NCI-H345 treated with DMSO at 0.1 percent for 48 hours (cell line): ENCODE data around the gene BCOR.

Source experiments
- DNase-seq: peaks from one replicate; lab custom pipeline; 2025; ENCODE audit not compliant: unreplicated experiment; lab: John Stamatoyannopoulos, UW

BCOR gene

GRCh38 chrX:40116925-40117324, 19.2 kb upstream of the BCOR start:
- no peak for DNase-seq

- no peak for DNase-seq
Observed at GRCh38 chrX:40112996-40113395, 15.2 kb upstream of the BCOR start.

GRCh38 chrX:40111868-40112267, 14.1 kb upstream of the BCOR start:
- no peak for DNase-seq

- DNase-seq, result no peak
Observed at GRCh38 chrX:40109288-40110008, 11.7 kb upstream of the BCOR start.

- no peak for DNase-seq
Observed at GRCh38 chrX:40108959-40109287, 11.2 kb upstream of the BCOR start.

DNA sequence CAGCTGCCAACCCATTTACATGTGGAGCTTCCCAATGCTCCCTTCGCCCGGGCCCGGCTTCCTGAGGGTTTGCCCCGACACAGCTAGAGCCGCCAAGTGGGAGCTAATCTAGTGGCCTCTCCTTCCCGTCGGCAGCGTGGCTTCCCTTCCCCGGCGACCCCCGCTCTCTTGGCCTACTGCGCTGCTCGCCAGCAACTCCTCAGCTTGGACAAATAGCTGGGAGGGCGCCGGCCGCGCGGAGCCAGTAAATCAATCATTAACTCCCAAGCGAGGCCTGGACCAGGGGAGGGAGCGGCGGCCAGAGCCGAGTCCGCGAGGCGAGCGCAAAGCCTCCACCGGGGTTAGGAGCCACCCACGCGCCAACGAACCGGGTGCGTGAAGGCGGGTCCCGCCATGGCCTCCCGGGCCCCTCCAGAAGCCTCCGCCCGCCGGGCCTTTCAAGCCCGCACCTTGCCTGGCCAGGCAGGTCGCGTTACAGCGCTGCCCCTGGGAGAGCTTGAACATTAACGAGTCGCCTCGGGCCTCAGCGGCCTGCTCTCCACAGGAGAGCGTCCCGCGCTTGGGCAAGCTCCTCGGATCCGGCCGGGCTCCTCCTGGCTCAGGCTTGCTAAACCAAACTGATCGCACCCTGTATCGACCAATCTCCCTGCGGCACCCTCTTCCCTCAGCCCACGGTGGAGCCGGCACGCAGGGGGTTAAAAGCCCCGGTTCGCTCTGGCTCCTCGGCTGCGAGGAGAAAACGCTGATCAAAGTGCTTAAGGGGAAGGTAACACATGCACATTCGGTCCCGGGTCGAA, 10.6 kb upstream of the BCOR start:
- no peak for DNase-seq

DNA sequence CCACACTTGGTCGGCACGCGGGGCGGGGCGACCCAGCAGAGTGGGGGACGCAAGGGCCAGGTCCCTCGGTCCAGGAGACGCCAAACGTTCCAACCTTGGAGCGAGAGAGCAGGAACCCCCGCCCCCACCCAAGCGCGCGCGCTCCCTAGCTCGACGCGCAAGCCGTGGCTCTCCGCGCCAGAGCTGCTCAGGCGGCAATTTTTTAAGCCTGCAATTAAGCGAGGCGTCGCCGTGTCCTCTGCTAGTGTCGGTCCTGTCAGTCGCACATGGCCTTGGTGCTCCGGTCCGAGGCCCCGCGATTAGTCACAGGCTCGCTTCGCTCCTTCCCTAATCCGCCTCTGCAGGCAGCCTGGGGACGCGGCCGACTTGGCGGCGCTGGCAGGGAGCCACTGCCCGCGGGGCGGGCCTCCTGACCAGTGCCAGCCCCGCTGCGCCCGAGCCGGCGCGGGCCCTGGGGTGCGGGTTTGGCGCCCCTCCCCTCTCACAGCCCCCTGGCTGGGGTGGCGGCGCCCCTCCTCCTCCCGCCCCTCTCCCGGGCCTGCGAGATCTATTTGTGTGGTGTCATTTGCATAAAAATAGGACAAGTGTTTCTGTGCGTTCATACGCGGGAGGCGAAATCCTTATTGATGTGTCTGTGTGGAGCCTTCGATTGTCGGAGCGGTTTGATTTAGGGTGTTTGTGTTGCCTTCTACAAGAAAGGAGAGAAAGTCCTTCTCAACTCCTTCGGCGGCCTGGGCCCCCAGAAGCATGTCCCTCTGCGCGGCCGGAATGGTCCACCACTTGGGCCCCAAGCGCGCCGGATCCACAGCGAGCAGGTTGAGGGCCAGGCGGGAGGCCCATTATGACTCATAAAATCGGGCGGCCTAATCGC, 9.8 kb upstream of the BCOR start:
- DNase-seq, result no peak

GRCh38 chrX:40106676-40107290, 9.0 kb upstream of the BCOR start:
- no peak for DNase-seq

- DNase-seq, result no peak
Observed at GRCh38 chrX:40105835-40106675, 8.3 kb upstream of the BCOR start.

- DNase-seq, result no peak
Observed at GRCh38 chrX:40104985-40105834, 7.5 kb upstream of the BCOR start.

DNA sequence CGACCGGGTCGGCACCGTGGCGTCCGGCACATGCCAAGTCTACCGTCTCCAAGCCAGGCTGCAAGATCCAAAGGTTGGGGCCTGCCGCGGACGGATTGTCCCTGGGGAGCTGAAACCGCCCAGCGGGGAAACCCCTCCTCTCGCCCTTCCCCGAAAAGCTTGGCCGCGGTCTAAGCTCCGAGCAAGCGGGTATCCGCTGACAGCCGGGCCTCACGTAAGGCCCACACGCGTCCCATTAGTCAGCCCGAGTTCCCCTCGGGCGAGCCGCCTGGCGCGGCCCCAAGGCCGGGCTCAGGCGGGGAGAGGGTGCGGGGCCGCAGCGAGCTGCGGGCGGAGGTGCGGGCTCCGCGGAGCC, 6.8 kb upstream of the BCOR start:
- DNase-seq, result no peak

- no peak for DNase-seq
Observed at GRCh38 chrX:40103565-40104323, 6.0 kb upstream of the BCOR start.

GRCh38 chrX:40102393-40103381, 4.9 kb upstream of the BCOR start:
- no peak for DNase-seq

GRCh38 chrX:40101430-40101802, 3.7 kb upstream of the BCOR start:
- DNase-seq, result no peak

DNA sequence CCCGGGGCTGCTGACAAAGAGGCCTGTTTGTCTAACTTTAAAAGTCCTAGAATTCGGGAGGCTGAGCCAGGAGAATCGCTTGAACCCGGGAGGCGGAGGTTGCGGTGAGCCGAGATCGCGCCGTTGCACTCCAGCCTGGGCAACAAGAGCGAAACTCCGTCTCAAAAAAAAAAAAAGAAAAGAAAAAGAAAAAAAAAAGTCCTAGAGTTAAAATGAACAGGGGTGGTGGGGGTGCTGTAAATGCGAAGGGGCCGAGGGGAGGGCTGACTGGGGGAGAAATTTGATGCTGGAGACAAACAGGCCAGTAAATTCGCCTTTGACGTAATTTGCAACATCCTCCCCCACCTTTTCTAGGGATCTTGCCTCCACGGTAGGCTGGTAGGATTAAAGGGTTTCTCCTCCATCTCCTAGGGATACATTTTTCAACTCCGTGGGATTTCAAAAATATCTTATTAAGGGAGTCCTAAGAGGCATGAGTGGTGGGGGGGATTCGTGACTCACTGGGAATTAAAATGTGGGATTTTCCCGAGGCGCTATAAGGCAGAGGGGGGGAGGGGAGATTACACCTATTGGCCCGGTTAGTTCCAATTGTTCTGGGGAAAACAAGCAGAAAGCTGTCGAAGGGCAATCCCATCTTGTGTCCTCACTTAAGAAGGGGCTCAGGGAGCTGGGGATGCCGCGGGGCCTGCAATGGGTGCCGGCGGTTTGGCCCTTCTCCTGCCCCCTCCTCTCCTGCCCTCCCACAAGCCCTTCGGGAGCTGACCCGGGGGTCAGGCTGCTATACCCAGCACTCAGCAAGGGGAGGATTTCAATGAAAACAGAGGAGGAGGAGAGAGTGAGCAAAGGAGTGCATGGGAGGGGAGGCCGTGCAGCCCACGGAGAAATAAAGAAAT, 3.0 kb upstream of the BCOR start:
- no peak for DNase-seq

DNA sequence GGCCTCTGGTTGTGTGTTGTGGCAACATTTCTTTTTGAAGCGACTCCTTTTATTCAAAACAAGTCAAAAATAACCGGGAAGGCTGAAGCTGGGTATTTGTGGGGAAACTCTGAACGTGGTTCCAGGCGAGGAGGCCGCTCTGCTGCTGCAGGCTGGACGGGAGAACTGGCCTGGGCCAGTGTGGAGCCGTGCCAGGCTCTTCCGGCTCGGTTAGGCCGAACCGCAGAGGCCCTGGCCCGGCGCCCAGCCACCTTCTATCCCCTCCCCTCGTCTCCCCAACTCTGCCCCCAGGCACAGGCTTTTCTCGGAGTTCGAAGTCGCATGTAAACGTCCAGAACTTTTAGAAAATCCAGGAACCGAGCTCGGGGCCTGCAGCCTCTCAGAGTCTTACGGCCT, 2.4 kb upstream of the BCOR start:
- DNase-seq, result no peak
